H1 (cell line): ENCODE measurements around the gene PRXL2A.

Experiments used
- CTCF ChIP-seq, 3 experiments: IDR thresholded peaks; 1 replicate in 2 of 3; 2 replicates in 1 of 3; pipeline versions ENCODE4 v1.5.1 to v1.6.1; 2011; ENCODE audit warnings: low read length in 3 of 3, mild to moderate bottlenecking in 3 of 3, inconsistent platforms in 2 of 3, low read depth in 1 of 3, moderate library complexity in 1 of 3; ENCODE audit not compliant: insufficient read depth in 1 of 3; ENCODE audit errors: control extremely low read depth in 1 of 3
- TAF1 ChIP-seq: IDR thresholded peaks from 2 replicates; pipeline ENCODE4 v1.6.1; 2011; ENCODE audit warnings: mild to moderate bottlenecking, low read depth, low read length
- TEAD4 ChIP-seq: IDR thresholded peaks from 2 replicates; pipeline ENCODE4 v1.6.1; 2012; ENCODE audit warnings: low read depth, low read length, inconsistent platforms, mixed read lengths

- TF ChIP-seq TAF1 (no peak), CTCF (IDR thresholded peaks at IDR 0.05; ENCODE audit: control extremely low read depth in 1 of 3, insufficient read depth in 1 of 3, low read depth in 1 of 3, low read length in 3 of 3) (no peak), TEAD4 (no peak)
These were observed 48.7 kb upstream of the PRXL2A start for GRCh38 chr10:80359644-80360043.
